Measurements from ENCODE around the gene LDLRAD3. TPM values are rescaled to one million over a fixed set of nuclear protein-coding genes. Genes with fewer than 3 reads are reported as not detected.

Gene LDLRAD3
- total and polyA plus RNA-seq, 9 donors = 14.5 to 32.4 (median 17.2) TPM

DNA sequence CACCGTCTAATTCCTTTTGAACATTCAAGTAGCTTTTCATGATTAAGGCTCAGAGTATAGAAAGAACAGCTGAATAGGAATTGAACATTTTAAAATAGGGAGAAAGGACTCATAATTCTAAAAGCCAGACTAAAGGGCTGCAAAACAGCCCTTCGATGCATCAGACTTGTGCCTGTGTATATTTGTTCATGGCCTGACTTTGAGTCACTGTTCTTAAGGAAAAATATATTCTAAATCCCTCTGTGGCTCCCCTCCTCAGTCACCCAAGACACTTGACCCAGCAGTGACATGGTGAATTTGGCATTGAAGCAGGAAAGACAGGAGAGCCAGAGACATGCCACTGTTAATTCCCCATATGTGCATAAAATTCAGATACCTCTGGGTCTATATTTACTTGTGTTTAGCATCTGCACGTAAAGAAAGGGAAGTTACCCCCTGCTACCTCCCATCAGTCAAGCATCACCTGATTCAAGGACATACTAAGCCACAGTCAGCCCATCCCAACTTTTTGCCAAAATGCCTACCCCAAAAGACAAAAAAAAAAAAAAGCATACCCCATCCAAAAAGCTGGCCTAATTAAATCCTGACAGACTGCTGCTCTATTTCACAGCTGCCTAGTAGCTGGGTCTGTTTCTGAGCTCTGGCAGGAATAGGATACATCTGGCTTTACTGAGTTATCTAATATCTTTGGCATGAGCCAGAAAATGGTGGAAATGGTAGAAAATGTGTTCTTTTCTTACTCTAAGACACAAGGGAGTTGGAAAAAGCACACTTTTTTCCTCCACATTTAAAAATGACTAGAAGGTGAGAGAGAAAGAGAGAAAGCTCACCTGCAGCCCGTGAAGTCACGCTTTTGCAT lies 251.9 kb downstream of the LDLRAD3 start:
- intact Hi-C loops (cut with DNase I) = no loop called here
- Histone ChIP-seq H3K4me3 (no peak overlapping the region), H3K27ac (no peak overlapping the region), H3K27me3 (no peaks in the 10 kb centered on the region), H3K4me1 (ENCODE audit: insufficient read depth) (peaks cover 6% of the 10 kb centered on the region), H3K9me3 (no peaks in the 10 kb centered on the region), H3K36me3 (no peaks in the 10 kb centered on the region)
- 55 to 62% (median 62%) methylated on average over 5 of the region's 5 CpGs for WGBS, 3 donors
- no peak for DNase-seq
- TF ChIP-seq POLR2A (IDR thresholded peaks at IDR 0.05) (no peak), CTCF (IDR thresholded peaks at IDR 0.05) (no peak), EP300 (IDR thresholded peaks at IDR 0.05) (no peak)

DNA sequence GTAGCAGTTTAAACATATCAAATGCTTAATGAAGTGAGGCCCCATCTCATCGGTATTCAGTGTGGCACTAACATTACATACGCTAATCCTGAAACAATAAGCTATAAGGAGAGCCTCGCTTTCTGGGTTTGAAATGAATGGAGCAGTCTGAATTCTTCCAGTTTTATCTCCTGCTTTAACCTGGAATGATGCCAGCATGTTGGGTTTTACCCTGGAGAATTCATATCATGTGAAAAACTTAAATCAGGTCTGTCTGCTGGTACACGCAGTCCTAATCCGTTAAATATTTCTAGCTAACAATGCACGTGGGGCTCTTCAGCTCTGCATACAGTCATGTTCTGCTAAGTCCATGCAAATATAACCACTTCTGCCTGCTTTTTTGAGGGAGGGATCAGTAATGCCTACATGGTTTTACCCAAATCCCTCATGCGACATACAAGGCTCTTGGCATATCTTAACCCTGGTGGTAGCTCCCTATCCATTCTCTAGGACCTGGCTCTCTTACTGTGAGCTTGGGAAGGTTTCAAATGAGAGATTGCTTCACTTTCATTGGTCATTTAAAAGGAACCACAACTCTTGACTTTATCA lies 252.6 kb downstream of the LDLRAD3 start:
- H3K9me3 ChIP-seq = no peaks in the 10 kb centered on the region
- no peak overlapping the region for H3K4me3 ChIP-seq
- intact Hi-C loops (cut with DNase I) = no loop called here
- H3K36me3 ChIP-seq = no peaks in the 10 kb centered on the region
- no peaks in the 10 kb centered on the region for H3K27me3 ChIP-seq
- DNase-seq = peak in 1 of 5 donors; percentile 29
- H3K4me1 ChIP-seq (ENCODE audit: insufficient read depth) = peaks cover 6% of the 10 kb centered on the region
- TF ChIP-seq CTCF (IDR thresholded peaks at IDR 0.05) (no peak), POLR2A (IDR thresholded peaks at IDR 0.05) (no peak), EP300 (IDR thresholded peaks at IDR 0.05) (no peak)
- no peak overlapping the region for H3K27ac ChIP-seq
- 28 to 39% (median 37%) methylated on average over 7 of the region's 7 CpGs for WGBS, 3 donors

DNA sequence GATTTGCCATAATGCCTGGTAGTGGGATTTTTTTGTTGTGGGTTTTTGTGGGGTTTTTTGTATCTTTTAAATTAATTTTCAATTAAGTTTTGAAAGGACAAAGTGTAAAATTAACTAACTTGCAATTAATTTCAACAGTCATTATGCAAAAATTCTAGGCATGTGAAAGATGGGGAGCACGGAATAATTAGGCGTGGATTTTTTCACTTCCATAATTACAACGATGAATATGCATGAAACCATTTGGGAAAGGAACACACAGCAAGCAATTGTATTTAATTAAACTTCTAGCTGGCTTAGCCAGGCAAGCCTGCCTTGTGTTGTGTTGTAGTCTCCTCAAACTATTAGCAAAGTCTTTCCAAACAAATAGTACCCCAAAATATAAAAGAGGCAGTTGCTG lies 257.5 kb downstream of the LDLRAD3 start:
- Histone ChIP-seq H3K36me3 (no peaks in the 10 kb centered on the region), H3K4me3 (no peak overlapping the region), H3K27ac (no peak overlapping the region), H3K9me3 (no peaks in the 10 kb centered on the region), H3K4me1 (ENCODE audit: insufficient read depth) (peaks cover 2% of the 10 kb centered on the region), H3K27me3 (no peaks in the 10 kb centered on the region)
- intact Hi-C loops (cut with DNase I) = no loop called here
- DNase-seq = no peak
- TF ChIP-seq EP300 (IDR thresholded peaks at IDR 0.05) (no peak), CTCF (IDR thresholded peaks at IDR 0.05) (no peak), POLR2A (IDR thresholded peaks at IDR 0.05) (no peak)
- 97% methylated on average over 3 of the region's 3 CpGs for WGBS, 3 donors

DNA sequence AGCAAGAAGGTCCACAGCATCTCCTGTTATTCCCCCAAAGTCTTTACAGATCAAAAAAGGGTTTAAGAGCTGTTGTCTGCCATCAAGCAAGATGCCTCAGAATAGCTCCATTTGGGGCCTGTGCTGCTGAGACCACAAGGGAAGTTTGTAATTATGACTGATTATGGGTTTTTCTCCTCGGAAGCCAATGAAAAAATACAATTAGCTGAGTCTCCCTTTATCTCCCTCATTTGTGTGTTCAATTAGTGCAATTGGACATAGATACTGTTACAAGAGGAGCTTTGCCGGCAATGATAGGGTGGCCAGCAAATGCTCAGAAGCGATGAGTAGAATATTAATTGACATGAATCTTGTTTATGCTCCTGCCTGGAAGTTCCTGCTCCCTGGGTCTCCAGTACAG lies 261.7 kb downstream of the LDLRAD3 start:
- no peak for DNase-seq
- Histone ChIP-seq H3K4me3 (no peak overlapping the region), H3K9me3 (no peaks in the 10 kb centered on the region), H3K36me3 (no peaks in the 10 kb centered on the region), H3K4me1 (ENCODE audit: insufficient read depth) (no peaks in the 10 kb centered on the region), H3K27ac (no peak overlapping the region), H3K27me3 (no peaks in the 10 kb centered on the region)
- intact Hi-C loops (cut with DNase I) = no loop called here
- TF ChIP-seq POLR2A (IDR thresholded peaks at IDR 0.05) (no peak), CTCF (IDR thresholded peaks at IDR 0.05) (no peak), EP300 (IDR thresholded peaks at IDR 0.05) (no peak)
- 93 to 97% (median 93%) methylated on average over 3 of the region's 3 CpGs for WGBS, 3 donors

Measured in ovary (tissue), 9 donors.